Endothelial cell of umbilical vein (primary cell): ENCODE data around the gene UBE2QL1. TPM values are rescaled to one million over a fixed set of nuclear protein-coding genes. Genes with fewer than 3 reads are reported as not detected.

Experiments used
- BruUV-seq: library from RNA; stranded (reverse); fragments of 400-500 nt; replicated peaks from 2 replicates; lab custom pipeline; 2021; lab: Mats Ljungman, UMichigan
- CTCF ChIA-PET: fragments of 300-600, 350-600 bp; sonication (Branson Sonifier 250); formaldehyde crosslinking; loops from one replicate; lab custom pipeline; 2021; ENCODE audit warnings: antibody characterized with exemption, inconsistent platforms; lab: Charles Lee
- POLR2A ChIA-PET: fragments of 300-600, 350-600 bp; sonication (Branson Sonifier 250); formaldehyde crosslinking; loops from one replicate; lab custom pipeline; 2021; ENCODE audit warnings: antibody characterized with exemption, inconsistent platforms; lab: Charles Lee
- DNase-seq: peaks from one replicate; pipeline ENCODE4 v3.0.0-alpha.2; 2011; ENCODE audit warnings: low read depth, low spot score
- FAIRE-seq: peaks from 2 replicates; lab custom pipeline; 2011; peaks lifted over from hg19 to GRCh38; lab: Jason Lieb, UNC
- H2AFZ ChIP-seq: 2 replicates; pipeline ENCODE4 v1.6.0; 2012; ENCODE audit warnings: low read depth, low read length, control low read depth, inconsistent platforms
- H3K27ac ChIP-seq: 2 replicates; pipeline ENCODE4 v1.5.1; 2011; ENCODE audit warnings: low read depth, mild to moderate bottlenecking, control low read depth, low read length, moderate library complexity; ENCODE audit not compliant: insufficient read depth
- H3K27me3 ChIP-seq, 2 experiments: 2 replicates each; pipeline versions ENCODE4 v1.6.0 to v1.6.1; 2011; ENCODE audit warnings: low read length in 2 of 2, mixed read lengths in 1 of 2; ENCODE audit not compliant: control insufficient read depth in 2 of 2, insufficient read depth in 2 of 2
- H3K36me3 ChIP-seq, 2 experiments: 2 replicates in 1 of 2; 3 replicates in 1 of 2; pipeline ENCODE4 v1.5.1; 2011; ENCODE audit warnings: low read length in 2 of 2, mild to moderate bottlenecking in 1 of 2, moderate library complexity in 1 of 2; ENCODE audit not compliant: control insufficient read depth in 2 of 2, insufficient read depth in 2 of 2; ENCODE audit errors: extremely low read depth in 1 of 2
- H3K4me1 ChIP-seq: 3 replicates; pipeline ENCODE4 v1.5.1; 2011; ENCODE audit warnings: mild to moderate bottlenecking, low read length; ENCODE audit not compliant: control insufficient read depth, insufficient read depth; ENCODE audit errors: extremely low read depth
- H3K4me2 ChIP-seq: 2 replicates; pipeline ENCODE4 v1.6.1; 2011; ENCODE audit warnings: low read length, control low read depth, mixed read lengths; ENCODE audit not compliant: insufficient read depth
- H3K4me3 ChIP-seq, 3 experiments: fragments of 200-600 bp in 1 of 3; sonication (generic), shearing (Covaris generic) in 1 of 3; replicated peaks in 1 of 3; 2 replicates each; pipeline ENCODE4 v1.5.1; 2011 to 2016; ENCODE audit warnings: control low read depth in 3 of 3, low read length in 3 of 3, mild to moderate bottlenecking in 2 of 3, inconsistent platforms in 1 of 3, low read depth in 1 of 3, moderate library complexity in 1 of 3; ENCODE audit not compliant: insufficient read depth in 1 of 3
- H3K79me2 ChIP-seq: 2 replicates; pipeline ENCODE4 v1.6.0; 2012; ENCODE audit warnings: low read length, inconsistent platforms; ENCODE audit not compliant: control insufficient read depth, insufficient read depth
- H3K9ac ChIP-seq: replicated peaks from 2 replicates; pipeline ENCODE3; 2011; ENCODE audit warnings: low read length, control low read depth; ENCODE audit not compliant: insufficient read depth; ENCODE audit errors: extremely low read depth
- H3K9me1 ChIP-seq: replicated peaks from 3 replicates; pipeline ENCODE4 v1.6.0; 2011; ENCODE audit warnings: mild to moderate bottlenecking, low read length; ENCODE audit not compliant: control insufficient read depth, insufficient read depth; ENCODE audit errors: extremely low read depth
- H3K9me3 ChIP-seq: replicated peaks from 2 replicates; pipeline ENCODE4 v1.5.1; 2012; ENCODE audit warnings: low read length, inconsistent platforms; ENCODE audit not compliant: control insufficient read depth, insufficient read depth
- H4K20me1 ChIP-seq: replicated peaks from 2 replicates; pipeline ENCODE3; 2011; ENCODE audit warnings: mild to moderate bottlenecking, low read length; ENCODE audit not compliant: control insufficient read depth, insufficient read depth; ENCODE audit errors: extremely low read depth
- EZH2 ChIP-seq: IDR thresholded peaks from 2 replicates; pipeline ENCODE4 v1.6.1; 2012; ENCODE audit warnings: borderline replicate concordance, low read depth, mild to moderate bottlenecking, moderate library complexity, low read length, inconsistent platforms; ENCODE audit not compliant: severe bottlenecking
- FOS ChIP-seq: IDR thresholded peaks from 2 replicates; pipeline ENCODE4 v1.6.1; 2011; ENCODE audit warnings: mild to moderate bottlenecking, low read length, moderate library complexity, borderline replicate concordance; ENCODE audit not compliant: insufficient read depth
- GATA2 ChIP-seq: IDR thresholded peaks from 2 replicates; pipeline ENCODE4 v1.7.0; 2011; ENCODE audit warnings: low read depth, mild to moderate bottlenecking, moderate library complexity, mixed read lengths, low read length; ENCODE audit not compliant: insufficient read length, insufficient read depth
- JUN ChIP-seq: IDR thresholded peaks from 2 replicates; pipeline ENCODE4 v1.6.1; 2011; ENCODE audit warnings: borderline replicate concordance, low read depth; ENCODE audit not compliant: insufficient read length, insufficient read depth
- MYC ChIP-seq: IDR thresholded peaks from one replicate; pipeline ENCODE4 v1.6.1; 2011; ENCODE audit warnings: mild to moderate bottlenecking, low read depth, low read length
- POLR2A ChIP-seq: IDR thresholded peaks from 2 replicates; pipeline ENCODE4 v1.6.1; 2012; ENCODE audit warnings: low read depth, mild to moderate bottlenecking, control low read depth, low read length
- POLR2AphosphoS5 ChIP-seq: IDR thresholded peaks from 2 replicates; pipeline ENCODE4 v1.6.1; 2012; ENCODE audit warnings: low read depth, mild to moderate bottlenecking, control low read depth, low read length, moderate library complexity; ENCODE audit not compliant: insufficient read depth
- dilution Hi-C: fragments of 300-500 bp; cut with MboI; formaldehyde crosslinking; loops from one replicate; pipeline ENCODE4 v1.15.0; 2019; ENCODE audit warnings: low sequenced_read_pairs; ENCODE audit not compliant: extremely low pct_ligation_motif_present
- intact Hi-C: fragments of 100-400 bp; cut with micrococcal nuclease; formaldehyde crosslinking; loops from one replicate; pipeline ENCODE4 v1.10.0; 2022
- polyA plus RNA-seq, 4 experiments: library from polyadenylated mRNA; depleted of rRNA in 3 of 4; stranded (reverse) in 3 of 4; unstranded in 1 of 4; fragments of >200 nt; gene quantifications; 2 replicates each; pipeline versions ENCODE4 v1.2.1 to v1.2.3, GENCODE V29; 2011 to 2012; ENCODE audit warnings: missing spikeins in 1 of 4
- total RNA-seq: library from RNA; stranded (reverse); gene quantifications from 2 replicates; pipeline ENCODE4 v1.2.3, GENCODE V29; 2021
- TF ChIP-seq, protein P1 (sequence below): IDR thresholded peaks from 2 replicates; pipeline ENCODE4 v1.6.1; 2011; ENCODE audit not compliant: insufficient read depth, insufficient read length
- TF ChIP-seq, protein P2 (sequence below), 2 donors: IDR thresholded peaks; 1 replicate in 1 of 2; 2 replicates in 1 of 2; pipeline ENCODE4 v1.5.1; 2011; ENCODE audit warnings: low read length in 2 of 2, mild to moderate bottlenecking in 2 of 2, moderate library complexity in 2 of 2, control low read depth in 1 of 2, inconsistent platforms in 1 of 2, low read depth in 1 of 2; ENCODE audit not compliant: insufficient read depth in 1 of 2; ENCODE audit errors: extremely low read depth in 1 of 2

Gene UBE2QL1
- total and polyA plus RNA-seq, 2 donors (not counting 3 experiments of a cell fraction or from before 2014, with no cell fraction given) = 0.04 to 0.15 TPM

DNA sequence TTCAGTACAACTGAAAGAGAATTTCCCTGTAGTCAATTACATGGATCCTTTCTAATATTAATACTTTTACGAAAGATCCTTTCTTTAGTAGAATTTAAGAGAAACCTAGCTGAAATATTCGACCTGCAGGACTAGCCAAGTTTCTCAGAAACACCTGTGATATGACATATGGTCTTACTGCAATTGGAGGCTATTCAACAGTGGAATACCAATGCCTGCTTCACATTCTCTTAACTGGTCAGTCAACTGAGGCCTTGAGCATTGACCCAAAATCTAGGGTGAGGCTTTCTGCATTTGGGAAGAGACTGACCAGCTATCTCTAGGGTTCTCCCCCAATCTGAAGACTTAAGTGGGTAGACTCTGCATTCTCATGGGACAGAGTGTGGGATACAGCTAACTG, 12.3 kb downstream of the UBE2QL1 start:
- TF ChIP-seq FOS (no peak), MYC (no peak), JUN (no peak), POLR2AphosphoS5 (no peak), EZH2 (no peak), POLR2A (no peak), GATA2 (no peak)
- TF ChIP-seq, protein P1, sequence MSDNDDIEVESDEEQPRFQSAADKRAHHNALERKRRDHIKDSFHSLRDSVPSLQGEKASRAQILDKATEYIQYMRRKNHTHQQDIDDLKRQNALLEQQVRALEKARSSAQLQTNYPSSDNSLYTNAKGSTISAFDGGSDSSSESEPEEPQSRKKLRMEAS = no peak
- TF ChIP-seq, protein P2, sequence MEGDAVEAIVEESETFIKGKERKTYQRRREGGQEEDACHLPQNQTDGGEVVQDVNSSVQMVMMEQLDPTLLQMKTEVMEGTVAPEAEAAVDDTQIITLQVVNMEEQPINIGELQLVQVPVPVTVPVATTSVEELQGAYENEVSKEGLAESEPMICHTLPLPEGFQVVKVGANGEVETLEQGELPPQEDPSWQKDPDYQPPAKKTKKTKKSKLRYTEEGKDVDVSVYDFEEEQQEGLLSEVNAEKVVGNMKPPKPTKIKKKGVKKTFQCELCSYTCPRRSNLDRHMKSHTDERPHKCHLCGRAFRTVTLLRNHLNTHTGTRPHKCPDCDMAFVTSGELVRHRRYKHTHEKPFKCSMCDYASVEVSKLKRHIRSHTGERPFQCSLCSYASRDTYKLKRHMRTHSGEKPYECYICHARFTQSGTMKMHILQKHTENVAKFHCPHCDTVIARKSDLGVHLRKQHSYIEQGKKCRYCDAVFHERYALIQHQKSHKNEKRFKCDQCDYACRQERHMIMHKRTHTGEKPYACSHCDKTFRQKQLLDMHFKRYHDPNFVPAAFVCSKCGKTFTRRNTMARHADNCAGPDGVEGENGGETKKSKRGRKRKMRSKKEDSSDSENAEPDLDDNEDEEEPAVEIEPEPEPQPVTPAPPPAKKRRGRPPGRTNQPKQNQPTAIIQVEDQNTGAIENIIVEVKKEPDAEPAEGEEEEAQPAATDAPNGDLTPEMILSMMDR (IDR thresholded peaks at IDR 0.05; ENCODE audit: extremely low read depth in 1 of 2, insufficient read depth in 1 of 2, low read depth in 1 of 2, low read length in 2 of 2) = no peak
- Histone ChIP-seq H3K36me3 (no peaks in the 10 kb centered on the region), H3K79me2 (no peaks in the 10 kb centered on the region), H3K9me3 (no peaks in the 10 kb centered on the region), H2AFZ (no peak overlapping the region), H3K4me2 (no peak overlapping the region), H3K9ac (no peak overlapping the region), H3K27me3 (no peaks in the 10 kb centered on the region), H3K27ac (no peak overlapping the region), H3K4me1 (no peaks in the 10 kb centered on the region), H3K4me3 (no peak overlapping the region), H3K9me1 (no peaks in the 10 kb centered on the region), H4K20me1 (no peaks in the 10 kb centered on the region)
- dilution Hi-C loops = no loop called here
- DNase-seq = no peak
- intact Hi-C loops = no loop called here
- BruUV-seq = no TSS peak
- no peak for FAIRE-seq
- CTCF ChIA-PET = no interaction called here
- POLR2A ChIA-PET = no interaction called here
